ENCODE data around the gene DLG2. TPM values are rescaled to one million over a fixed set of nuclear protein-coding genes. Genes with fewer than 3 reads are reported as not detected.

DLG2 gene
- total and polyA plus RNA-seq, 2 of the 8 experiments (the other 6 are each of a cell fraction or from before 2014, with no cell fraction given): 1.7 to 14.3 TPM

DNA sequence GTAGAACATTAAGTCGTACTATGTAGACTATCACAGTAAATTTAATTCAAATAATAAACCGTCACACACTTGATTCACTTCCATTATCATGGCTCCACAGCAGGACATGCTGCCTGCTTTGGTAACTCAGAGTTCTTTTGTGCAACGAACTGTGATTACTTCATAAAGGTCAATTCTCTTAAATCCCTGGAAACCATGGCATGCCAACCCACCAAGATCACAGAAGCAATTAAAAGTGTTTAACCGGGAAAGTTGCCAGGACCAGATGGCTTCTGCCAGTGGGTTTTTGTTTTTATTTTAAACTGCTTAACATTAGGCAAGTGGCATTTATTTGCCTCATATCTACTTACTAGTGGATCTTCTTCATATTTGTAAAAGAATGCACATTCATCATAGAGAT lies 1162.1 kb downstream of the DLG2 start (continued):
- no peak for TF ChIP-seq CHD7 (IDR thresholded peaks at IDR 0.05; ENCODE audit: insufficient replicate concordance, low read length)
- TF ChIP-seq TAF7 (optimal IDR thresholded peaks at IDR 0.05; ENCODE audit: borderline replicate concordance, low read depth, low read length): no peak
- no peak for TF ChIP-seq KDM5A (IDR thresholded peaks at IDR 0.05; ENCODE audit: low read length)
- TF ChIP-seq TBP (IDR thresholded peaks at IDR 0.05; ENCODE audit: low read depth, low read length): no peak
- no peak for TF ChIP-seq CBX5 (IDR thresholded peaks at IDR 0.05; ENCODE audit: low read depth, low read length)
- TF ChIP-seq ATF2 (IDR thresholded peaks at IDR 0.05; ENCODE audit: low read length): no peak
- TF ChIP-seq GABPA (IDR thresholded peaks at IDR 0.05; ENCODE audit: borderline replicate concordance, insufficient read depth, low read length): no peak
- TF ChIP-seq PHF8 (conservative IDR thresholded peaks at IDR 0.05; ENCODE audit: low read depth, low read length): no peak
- TF ChIP-seq YY1 (IDR thresholded peaks at IDR 0.05; ENCODE audit: low read depth, low read length): no peak
